GM12878 (cell line): Measurements from ENCODE around the gene SORCS2. TPM values are rescaled to one million over a fixed set of nuclear protein-coding genes. Genes with fewer than 3 reads are reported as not detected.

Experiments used
- ATAC-seq: fragments of 200-7000 bp; cut with Tn5 transposase; 3 replicates; pipeline ENCODE4 v1.9.1; 2020; ENCODE audit warnings: mild to moderate bottlenecking, moderate library complexity
- BruUV-seq: library from RNA; stranded (reverse); fragments of 400-500 nt; replicated peaks from 2 replicates; lab custom pipeline; 2021; lab: Mats Ljungman, UMichigan
- CTCF ChIA-PET: fragments of 300-600 bp; sonication (Branson Sonifier 250); formaldehyde crosslinking; extraction: SDS; loops from one replicate; lab custom pipeline; 2021; ENCODE audit warnings: inconsistent platforms; lab: Yijun Ruan, JAX
- POLR2A ChIA-PET: fragments of 350-600 bp; formaldehyde crosslinking; extraction: SDS; loops from one replicate; lab custom pipeline; 2021; ENCODE audit warnings: inconsistent platforms; lab: Charles Lee
- RAD21 ChIA-PET: fragments of 300-600 bp; sonication (Branson Sonifier 250); formaldehyde crosslinking; loops from one replicate; lab custom pipeline; 2023; ENCODE audit warnings: antibody characterized with exemption; ENCODE audit not compliant: unreplicated experiment; lab: Charles Lee
- SMC1A ChIA-PET: fragments of 300-600 bp; sonication (Branson Sonifier 250); formaldehyde crosslinking; loops from one replicate; lab custom pipeline; 2023; ENCODE audit not compliant: unreplicated experiment, uncharacterized antibody; lab: Charles Lee
- DNase-seq: peaks from one replicate; pipeline ENCODE4 v3.0.0-alpha.2; 2011; ENCODE audit warnings: low read depth, low spot score
- FAIRE-seq: peaks from 3 replicates; lab custom pipeline; 2011; peaks lifted over from hg19 to GRCh38; lab: Jason Lieb, UNC
- H2AFZ ChIP-seq: 2 replicates; pipeline ENCODE4 v1.6.0; 2011; ENCODE audit warnings: low read depth, low read length, control low read depth; ENCODE audit not compliant: control insufficient read depth
- H3K27ac ChIP-seq: 2 replicates; pipeline ENCODE4 v1.5.1; 2011; ENCODE audit warnings: control low read depth; ENCODE audit not compliant: control insufficient read depth, insufficient read depth
- H3K27me3 ChIP-seq, 2 experiments: replicated peaks in 1 of 2; 2 replicates each; pipeline versions ENCODE4 v1.6.0 to v1.6.1; 2011; ENCODE audit warnings: low read length in 1 of 2; ENCODE audit not compliant: control insufficient read depth in 2 of 2, insufficient read depth in 2 of 2
- H3K36me3 ChIP-seq, 2 experiments: 2 replicates each; pipeline ENCODE4 v1.5.1; 2011; ENCODE audit warnings: low read length in 1 of 2; ENCODE audit not compliant: control insufficient read depth in 2 of 2, insufficient read depth in 2 of 2
- H3K4me1 ChIP-seq: 2 replicates; pipeline ENCODE4 v1.6.1; 2011; ENCODE audit warnings: mild to moderate bottlenecking, low read length, moderate library complexity, mixed read lengths; ENCODE audit not compliant: control insufficient read depth, insufficient read depth
- H3K4me2 ChIP-seq: 2 replicates; pipeline ENCODE4 v1.6.0; 2011; ENCODE audit warnings: control low read depth; ENCODE audit not compliant: control insufficient read depth, insufficient read depth
- H3K4me3 ChIP-seq: fragments of 200-600 bp; sonication (generic); 2 replicates; pipeline ENCODE4 v1.5.1; 2016
- H3K79me2 ChIP-seq: 2 replicates; pipeline ENCODE4 v1.6.0; 2011; ENCODE audit warnings: low read length; ENCODE audit not compliant: control insufficient read depth, insufficient read depth
- H3K9ac ChIP-seq: 2 replicates; pipeline ENCODE4 v1.8.0; 2011; ENCODE audit warnings: low read length, control low read depth, mixed read lengths; ENCODE audit not compliant: control insufficient read depth, insufficient read depth
- H3K9me3 ChIP-seq: replicated peaks from 3 replicates; pipeline ENCODE4 v1.5.1; 2011; ENCODE audit warnings: mild to moderate bottlenecking, low read length; ENCODE audit not compliant: control insufficient read depth, insufficient read depth
- H4K20me1 ChIP-seq: 2 replicates; pipeline ENCODE4 v1.6.0; 2011; ENCODE audit not compliant: control insufficient read depth, insufficient read depth
- CBX5 ChIP-seq: sonication (generic); IDR thresholded peaks from 2 replicates; pipeline ENCODE4 v1.6.1; 2016; ENCODE audit warnings: low read depth, moderate library complexity, mild to moderate bottlenecking, inconsistent platforms
- CHD1 ChIP-seq: IDR thresholded peaks from 2 replicates; pipeline ENCODE4 v1.6.1; 2012; ENCODE audit warnings: low read depth, low read length, improper control_type of control experiment
- CHD4 ChIP-seq: fragments of 200-600 bp; sonication (generic); IDR thresholded peaks from 2 replicates; pipeline ENCODE4 v1.6.1; 2016; ENCODE audit warnings: mild to moderate bottlenecking
- FOXK2 ChIP-seq: fragments of 450-650 bp; IDR thresholded peaks from 2 replicates; pipeline ENCODE4 v1.6.1; 2017; ENCODE audit warnings: mild to moderate bottlenecking, moderate library complexity
- HDAC6 ChIP-seq: fragments of 200-600 bp; sonication (generic); IDR thresholded peaks from one replicate; pipeline ENCODE4 v1.8.0; 2017; ENCODE audit warnings: antibody characterized with exemption; ENCODE audit not compliant: unreplicated experiment
- MEF2B ChIP-seq: fragments of 450-650 bp; IDR thresholded peaks from 2 replicates; pipeline ENCODE4 v1.6.1; 2018; ENCODE audit warnings: mild to moderate bottlenecking, moderate library complexity; ENCODE audit not compliant: partially characterized antibody, poor library complexity, severe bottlenecking
- MYB ChIP-seq: fragments of 150-350 bp; IDR thresholded peaks from 2 replicates; pipeline ENCODE4 v1.6.1; 2014; ENCODE audit warnings: mild to moderate bottlenecking, low read depth, low read length, borderline replicate concordance
- NBN ChIP-seq: fragments of 450-650 bp; IDR thresholded peaks from 2 replicates; pipeline ENCODE4 v1.6.1; 2016
- NFYA ChIP-seq: IDR thresholded peaks from 2 replicates; pipeline ENCODE4 v1.6.1; 2011; ENCODE audit warnings: low read depth, mild to moderate bottlenecking, low read length, improper control_type of control experiment, borderline replicate concordance
- POLR2AphosphoS2 ChIP-seq: IDR thresholded peaks from 2 replicates; pipeline ENCODE4 v1.6.1; 2011; ENCODE audit warnings: low read depth, mild to moderate bottlenecking, low read length, improper control_type of control experiment, moderate library complexity
- RB1 ChIP-seq: fragments of 450-650 bp; formaldehyde crosslinking; IDR thresholded peaks from 2 replicates; pipeline ENCODE4 v1.6.1; 2017; ENCODE audit warnings: mild to moderate bottlenecking, borderline replicate concordance
- RFX5 ChIP-seq: IDR thresholded peaks from 2 replicates; pipeline ENCODE4 v1.6.1; 2011; ENCODE audit warnings: low read depth, low read length, improper control_type of control experiment
- SKIL ChIP-seq: fragments of 450-650 bp; IDR thresholded peaks from 2 replicates; pipeline ENCODE4 v1.6.1; 2017; ENCODE audit warnings: mild to moderate bottlenecking, low read depth, inconsistent platforms; ENCODE audit not compliant: poor library complexity, severe bottlenecking
- SMARCA5 ChIP-seq: fragments of 450-650 bp; IDR thresholded peaks from 2 replicates; pipeline ENCODE4 v1.6.1; 2017; ENCODE audit warnings: mild to moderate bottlenecking
- TCF12 ChIP-seq: IDR thresholded peaks from 2 replicates; pipeline ENCODE4 v1.6.1; 2011; ENCODE audit warnings: low read depth, mild to moderate bottlenecking, low read length
- USF1 ChIP-seq: IDR thresholded peaks from 2 replicates; pipeline ENCODE4 v1.6.1; 2011; ENCODE audit warnings: borderline replicate concordance, low read depth, mild to moderate bottlenecking, moderate library complexity, mixed read lengths, low read length; ENCODE audit not compliant: insufficient read depth; ENCODE audit errors: extremely low read length
- ZNF207 ChIP-seq: fragments of 450-650 bp; IDR thresholded peaks from 2 replicates; pipeline ENCODE4 v1.6.1; 2014; ENCODE audit warnings: antibody characterized with exemption, mild to moderate bottlenecking, borderline replicate concordance
- ZNF217 ChIP-seq: fragments of 450-650 bp; IDR thresholded peaks from 2 replicates; pipeline ENCODE4 v1.6.1; 2017; ENCODE audit warnings: antibody characterized with exemption, mild to moderate bottlenecking
- ZNF384 ChIP-seq: IDR thresholded peaks from 2 replicates; pipeline ENCODE4 v1.6.1; 2012; ENCODE audit warnings: low read depth, mild to moderate bottlenecking, low read length, improper control_type of control experiment, borderline replicate concordance
- WGBS: methylation state at CpG from one replicate; pipeline ENCODE4 v1.1.6; 2016; ENCODE audit warnings: low lambda C conversion rate; ENCODE audit not compliant: insufficient replicate concordance, insufficient coverage; ENCODE audit errors: missing lambda C conversion rate; 5-methylcytosine and 5-hydroxymethylcytosine counted together
- in situ Hi-C: fragments of 300-500 bp; cut with MboI; formaldehyde crosslinking; loops from 9 replicates; pipeline ENCODE4 v1.14.3; 2018; ENCODE audit warnings: mixed read lengths
- intact Hi-C: fragments of 100-400 bp; cut with micrococcal nuclease; formaldehyde crosslinking; loops from one replicate; pipeline ENCODE4 v1.14.2; 2022; ENCODE audit not compliant: unreplicated experiment
- polyA plus RNA-seq, 11 experiments: library from polyadenylated mRNA; depleted of rRNA in 4 of 11; unstranded in 6 of 11; stranded (reverse) in 5 of 11; fragments of >200 nt; fragmentation: Nextera tagmentation in 4 of 11; fragmentation: Illumina TruSeq in 1 of 11; extraction: Ambion mirVana in 4 of 11; extraction: Trizol in 1 of 11; gene quantifications; 1 replicate in 1 of 11; 2 replicates in 10 of 11; pipeline versions ENCODE4 v1.2.1 to v1.2.3, GENCODE V29; 2011 to 2016; ENCODE audit warnings: inconsistent platforms in 2 of 11, missing spikeins in 2 of 11, low read depth in 1 of 11
- total RNA-seq, 4 experiments: library from RNA; depleted of rRNA in 3 of 4; stranded (reverse); fragments of >200 nt in 3 of 4; fragmentation: Illumina TruSeq in 1 of 4; extraction: Trizol in 1 of 4; gene quantifications; 2 replicates each; pipeline versions ENCODE4 v1.2.1 to v1.2.3, GENCODE V29; 2013 to 2021

The SORCS2 gene
- total and polyA plus RNA-seq, 10 of the 15 experiments (the other 5 are each of a cell fraction or from before 2014, with no cell fraction given): 0.01 to 0.15 (median 0.05) TPM; not detected in 5

DNA sequence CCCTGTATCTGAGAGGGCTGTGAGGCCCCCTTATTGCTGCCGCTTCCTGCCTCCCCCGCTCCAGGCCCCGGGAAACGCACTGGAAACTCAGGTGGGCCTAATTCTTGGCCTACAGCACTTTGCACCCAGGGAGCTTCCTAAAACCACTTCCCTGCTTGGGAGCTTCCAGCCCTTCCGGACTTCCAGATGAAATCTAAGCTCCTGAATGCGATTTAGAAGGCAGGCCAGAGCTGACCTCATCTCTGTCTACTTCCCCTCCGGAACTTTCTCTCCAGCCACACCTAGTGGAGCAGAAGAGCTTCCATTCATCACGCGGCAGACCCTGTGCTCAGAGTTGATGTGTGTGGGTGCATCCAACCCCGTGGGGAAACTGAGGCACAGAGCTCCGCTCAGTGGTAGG lies 84.2 kb downstream of the SORCS2 start:
- no peak overlapping the region for H3K4me2 ChIP-seq
- ChIA-PET RAD21 (no interaction called here), CTCF (interaction anchor here (1.6 kb wide), 1 partner anchor 23 kb away, joined by 3 read pairs; no protein-coding TSS in a partner anchor), SMC1A (no interaction called here)
- FAIRE-seq: no peak
- H3K79me2 ChIP-seq: no peaks in the 10 kb centered on the region
- DNase-seq: no peak
- no peaks in the 10 kb centered on the region; a peak in 1 of 4 replicates for H3K27me3 ChIP-seq
- H4K20me1 ChIP-seq: no peaks in the 10 kb centered on the region
- TF ChIP-seq MEF2B (no peak), NBN (no peak), USF1 (no peak), HDAC6 (no peak), ZNF207 (no peak), SMARCA5 (no peak), CHD4 (no peak), CBX5 (no peak), CHD1 (no peak), ZNF384 (no peak), TCF12 (no peak), ZNF217 (no peak), MYB (no peak), RB1 (no peak), NFYA (no peak), RFX5 (no peak), FOXK2 (no peak), POLR2AphosphoS2 (no peak), SKIL (no peak)
- TF ChIP-seq, all 136 proteins: peak for 0
- Histone ChIP-seq H3K36me3 (no peaks in the 10 kb centered on the region), H3K27ac (no peak overlapping the region), H3K9me3 (no peaks in the 10 kb centered on the region), H3K9ac (no peak overlapping the region), H3K4me1 (no peaks in the 10 kb centered on the region), H2AFZ (no peak overlapping the region), H3K4me3 (no peak overlapping the region)
- in situ Hi-C loops: no loop called here
- no TSS peak for BruUV-seq
- no peak for ATAC-seq
- POLR2A ChIA-PET: no interaction called here
- 35% methylated on average over 11 of the region's 11 CpGs for WGBS
- intact Hi-C loops: no loop called here
